MM.1S (cell line): ENCODE results near the gene DVL1.
A peak's percentile ranks its signal among the peaks of the same experiment; 100 is the strongest.

Source experiments
- EZH2 ChIP-seq: fragments of 300-600 bp; sonication (generic); optimal IDR thresholded peaks from 2 replicates; pipeline ENCODE3; 2017; ENCODE audit warnings: low read depth, mild to moderate bottlenecking, antibody characterized with exemption, low read length, mixed read lengths
- EZH2phosphoT487 ChIP-seq: fragments of 300-600 bp; sonication (generic); IDR thresholded peaks from 2 replicates; pipeline ENCODE4 v1.6.1; 2018; ENCODE audit warnings: antibody characterized with exemption, low read length
- TF ChIP-seq, protein P1 (sequence below): fragments of 300-600 bp; sonication (generic); IDR thresholded peaks from 2 replicates; pipeline ENCODE4 v1.5.1; 2016; ENCODE audit warnings: antibody characterized with exemption, low read length, mixed read lengths

DNA sequence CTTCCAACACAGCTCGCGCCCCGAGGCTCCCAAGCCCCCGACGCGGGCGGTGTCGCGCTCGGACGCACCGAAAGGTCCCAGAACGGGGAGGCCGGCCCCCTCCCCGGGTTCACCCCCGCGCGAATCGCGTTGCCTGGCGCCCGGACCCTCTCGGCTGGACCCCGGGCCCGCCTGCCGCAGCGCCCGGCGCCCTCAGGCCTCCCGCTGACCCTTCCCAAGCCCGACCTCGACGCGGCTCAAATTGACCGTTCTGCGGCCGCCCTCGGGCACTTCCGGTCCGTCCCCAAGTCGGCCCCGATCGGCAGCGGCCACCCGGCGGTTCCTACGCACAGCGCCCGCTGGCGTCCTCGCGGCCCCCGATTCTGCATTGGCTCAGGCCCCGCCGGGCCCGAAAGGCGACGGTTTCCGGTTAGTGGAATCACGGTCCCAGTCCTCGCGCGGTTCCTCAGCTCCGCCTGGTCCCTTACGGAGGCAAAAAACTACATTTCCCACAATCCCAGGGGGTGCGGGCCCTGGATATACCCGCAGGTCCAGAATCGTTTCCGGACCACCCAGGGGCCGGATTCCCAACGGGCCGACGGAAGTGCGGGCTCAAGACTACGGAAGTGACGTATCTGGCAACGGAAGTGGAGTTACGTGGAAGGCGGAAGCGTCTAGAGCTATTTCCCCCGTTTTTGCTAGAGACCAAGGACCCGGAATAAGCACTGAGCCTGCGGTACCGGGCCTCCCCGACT lies 25.9 kb upstream of the DVL1 start, which contains the start of gene AURKAIP1:
- TF ChIP-seq, protein P1, sequence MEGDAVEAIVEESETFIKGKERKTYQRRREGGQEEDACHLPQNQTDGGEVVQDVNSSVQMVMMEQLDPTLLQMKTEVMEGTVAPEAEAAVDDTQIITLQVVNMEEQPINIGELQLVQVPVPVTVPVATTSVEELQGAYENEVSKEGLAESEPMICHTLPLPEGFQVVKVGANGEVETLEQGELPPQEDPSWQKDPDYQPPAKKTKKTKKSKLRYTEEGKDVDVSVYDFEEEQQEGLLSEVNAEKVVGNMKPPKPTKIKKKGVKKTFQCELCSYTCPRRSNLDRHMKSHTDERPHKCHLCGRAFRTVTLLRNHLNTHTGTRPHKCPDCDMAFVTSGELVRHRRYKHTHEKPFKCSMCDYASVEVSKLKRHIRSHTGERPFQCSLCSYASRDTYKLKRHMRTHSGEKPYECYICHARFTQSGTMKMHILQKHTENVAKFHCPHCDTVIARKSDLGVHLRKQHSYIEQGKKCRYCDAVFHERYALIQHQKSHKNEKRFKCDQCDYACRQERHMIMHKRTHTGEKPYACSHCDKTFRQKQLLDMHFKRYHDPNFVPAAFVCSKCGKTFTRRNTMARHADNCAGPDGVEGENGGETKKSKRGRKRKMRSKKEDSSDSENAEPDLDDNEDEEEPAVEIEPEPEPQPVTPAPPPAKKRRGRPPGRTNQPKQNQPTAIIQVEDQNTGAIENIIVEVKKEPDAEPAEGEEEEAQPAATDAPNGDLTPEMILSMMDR = peak; percentile 21
- no peak for TF ChIP-seq EZH2phosphoT487
- TF ChIP-seq EZH2 = no peak
